ENCODE results near the gene HSPA6. TPM values are rescaled to one million over a fixed set of nuclear protein-coding genes. Genes with fewer than 3 reads are reported as not detected.
A peak's percentile ranks its signal among the peaks of the same experiment; 100 is the strongest.
"Not testable (repeated sequence)": the region's sequence is repeated elsewhere in the genome, so short reads cannot be mapped to it uniquely, and the experiment has no call there.

Gene HSPA6
- total and polyA plus RNA-seq, 4 donors, result 1.1 to 19.0 (median 5.2) TPM

GRCh38 chr1:161539731-161540569 is 15.6 kb downstream of the HSPA6 start:
- not testable (repeated sequence) for H3K4me1 ChIP-seq (ENCODE audit: control insufficient read depth in 1 of 2, insufficient read depth in 2 of 2, low read length in 2 of 2); H3K36me3 ChIP-seq (ENCODE audit: control insufficient read depth in 1 of 2, insufficient read depth in 2 of 2, low read length in 1 of 2); H3K27me3 ChIP-seq (ENCODE audit: control insufficient read depth in 1 of 2, insufficient read depth in 2 of 2, low read length in 1 of 2); H3K9me3 ChIP-seq (ENCODE audit: control insufficient read depth, low read length)
- DNase-seq (peak; percentile 81 to 91), ATAC-seq (ENCODE audit: low FRiP score) (peak; percentile 79)
- intact Hi-C loops (cut with DNase I), result loop anchor here in 1 of 2 donors (10.0 kb wide), 1 partner anchor 75 kb away; no protein-coding TSS in a partner anchor
- Histone ChIP-seq H3K27ac (ENCODE audit: low read depth in 1 of 2, low read length in 2 of 2) (peak overlapping the region in 1 of 2 donors; percentile 81), H3K4me3 (ENCODE audit: low read length in 2 of 2) (peak overlapping the region; percentile 61 to 93)
- 4% methylated on average over 41 of the region's 41 CpGs for WGBS, 2 donors

- H3K27me3 ChIP-seq (ENCODE audit: control insufficient read depth in 1 of 2, insufficient read depth in 2 of 2, low read length in 1 of 2); intact Hi-C loops (cut with DNase I); H3K4me1 ChIP-seq (ENCODE audit: control insufficient read depth in 1 of 2, insufficient read depth in 2 of 2, low read length in 2 of 2); H3K27ac ChIP-seq (ENCODE audit: low read depth in 1 of 2, low read length in 2 of 2); H3K36me3 ChIP-seq (ENCODE audit: control insufficient read depth in 1 of 2, insufficient read depth in 2 of 2, low read length in 1 of 2); DNase-seq; ATAC-seq (ENCODE audit: low FRiP score); H3K4me3 ChIP-seq (ENCODE audit: low read length in 2 of 2); H3K9me3 ChIP-seq (ENCODE audit: control insufficient read depth, low read length): not testable (repeated sequence)
- WGBS, 2 donors, result 61 to 63% methylated on average over 10 of the region's 10 CpGs
Measured at GRCh38 chr1:161540570-161540960, 16.2 kb downstream of the HSPA6 start.

GRCh38 chr1:161542091-161542559 is 17.8 kb downstream of the HSPA6 start:
- H3K36me3 ChIP-seq (ENCODE audit: control insufficient read depth in 1 of 2, insufficient read depth in 2 of 2, low read length in 1 of 2); H3K4me1 ChIP-seq (ENCODE audit: control insufficient read depth in 1 of 2, insufficient read depth in 2 of 2, low read length in 2 of 2); DNase-seq; H3K27me3 ChIP-seq (ENCODE audit: control insufficient read depth in 1 of 2, insufficient read depth in 2 of 2, low read length in 1 of 2); H3K4me3 ChIP-seq (ENCODE audit: low read length in 2 of 2); H3K9me3 ChIP-seq (ENCODE audit: control insufficient read depth, low read length); intact Hi-C loops (cut with DNase I); H3K27ac ChIP-seq (ENCODE audit: low read depth in 1 of 2, low read length in 2 of 2); ATAC-seq (ENCODE audit: low FRiP score): not testable (repeated sequence)
- whole genome bisulfite sequencing, 2 donors, result 83 to 84% methylated on average over 5 of the region's 5 CpGs

GRCh38 chr1:161543125-161543524 is 18.8 kb downstream of the HSPA6 start:
- H3K4me3 ChIP-seq (ENCODE audit: low read length in 2 of 2); intact Hi-C loops (cut with DNase I); H3K36me3 ChIP-seq (ENCODE audit: control insufficient read depth in 1 of 2, insufficient read depth in 2 of 2, low read length in 1 of 2); H3K27me3 ChIP-seq (ENCODE audit: control insufficient read depth in 1 of 2, insufficient read depth in 2 of 2, low read length in 1 of 2); H3K4me1 ChIP-seq (ENCODE audit: control insufficient read depth in 1 of 2, insufficient read depth in 2 of 2, low read length in 2 of 2); H3K9me3 ChIP-seq (ENCODE audit: control insufficient read depth, low read length); H3K27ac ChIP-seq (ENCODE audit: low read depth in 1 of 2, low read length in 2 of 2); DNase-seq; ATAC-seq (ENCODE audit: low FRiP score): not testable (repeated sequence)
- WGBS, 2 donors, result 82 to 86% methylated on average over 1 of the region's 1 CpG

GRCh38 chr1:161545005-161545731 is 20.8 kb downstream of the HSPA6 start:
- H3K27me3 ChIP-seq (ENCODE audit: control insufficient read depth in 1 of 2, insufficient read depth in 2 of 2, low read length in 1 of 2); ATAC-seq (ENCODE audit: low FRiP score); H3K4me3 ChIP-seq (ENCODE audit: low read length in 2 of 2); DNase-seq; H3K4me1 ChIP-seq (ENCODE audit: control insufficient read depth in 1 of 2, insufficient read depth in 2 of 2, low read length in 2 of 2); H3K9me3 ChIP-seq (ENCODE audit: control insufficient read depth, low read length); H3K36me3 ChIP-seq (ENCODE audit: control insufficient read depth in 1 of 2, insufficient read depth in 2 of 2, low read length in 1 of 2); intact Hi-C loops (cut with DNase I); H3K27ac ChIP-seq (ENCODE audit: low read depth in 1 of 2, low read length in 2 of 2): not testable (repeated sequence)
- WGBS, 2 donors, result 73 to 75% methylated on average over 10 of the region's 11 CpGs

- H3K27ac ChIP-seq (ENCODE audit: low read depth in 1 of 2, low read length in 2 of 2); ATAC-seq (ENCODE audit: low FRiP score); DNase-seq; H3K4me3 ChIP-seq (ENCODE audit: low read length in 2 of 2); H3K27me3 ChIP-seq (ENCODE audit: control insufficient read depth in 1 of 2, insufficient read depth in 2 of 2, low read length in 1 of 2); H3K4me1 ChIP-seq (ENCODE audit: control insufficient read depth in 1 of 2, insufficient read depth in 2 of 2, low read length in 2 of 2); H3K36me3 ChIP-seq (ENCODE audit: control insufficient read depth in 1 of 2, insufficient read depth in 2 of 2, low read length in 1 of 2); intact Hi-C loops (cut with DNase I); H3K9me3 ChIP-seq (ENCODE audit: control insufficient read depth, low read length): not testable (repeated sequence)
- 91 to 92% methylated on average over 7 to 8 of the region's 8 CpGs for WGBS, 2 donors
Measured at GRCh38 chr1:161547995-161548741, 23.8 kb downstream of the HSPA6 start.

GRCh38 chr1:161548749-161549406 is 24.5 kb downstream of the HSPA6 start:
- H3K27me3 ChIP-seq (ENCODE audit: control insufficient read depth in 1 of 2, insufficient read depth in 2 of 2, low read length in 1 of 2); DNase-seq; H3K4me1 ChIP-seq (ENCODE audit: control insufficient read depth in 1 of 2, insufficient read depth in 2 of 2, low read length in 2 of 2); H3K4me3 ChIP-seq (ENCODE audit: low read length in 2 of 2); H3K36me3 ChIP-seq (ENCODE audit: control insufficient read depth in 1 of 2, insufficient read depth in 2 of 2, low read length in 1 of 2); H3K9me3 ChIP-seq (ENCODE audit: control insufficient read depth, low read length); H3K27ac ChIP-seq (ENCODE audit: low read depth in 1 of 2, low read length in 2 of 2); intact Hi-C loops (cut with DNase I): not testable (repeated sequence)
- ATAC-seq (ENCODE audit: low FRiP score), result peak; percentile 41
- 80 to 83% methylated on average over 1 of the region's 2 CpGs for WGBS, 2 donors

GRCh38 chr1:161549652-161550051 is 25.3 kb downstream of the HSPA6 start, which contains the start of gene FCGR3A:
Gene FCGR3A, minus strand, starts transcription at chr1:161549818. Its CDS starts 82 bp downstream, at chr1:161549736.
- DNase-seq, result peak in 1 of 2 donors; percentile 47
- intact Hi-C loops (cut with DNase I), result no loop called here
- Histone ChIP-seq H3K4me1 (ENCODE audit: control insufficient read depth in 1 of 2, insufficient read depth in 2 of 2, low read length in 2 of 2) (no peaks in the 10 kb centered on the region), H3K27me3 (ENCODE audit: control insufficient read depth in 1 of 2, insufficient read depth in 2 of 2, low read length in 1 of 2) (no peaks in the 10 kb centered on the region), H3K27ac (ENCODE audit: low read depth in 1 of 2, low read length in 2 of 2) (no peak within 1 kb of the TSS), H3K4me3 (ENCODE audit: low read length in 2 of 2) (no peak within 1 kb of the TSS), H3K36me3 (ENCODE audit: control insufficient read depth in 1 of 2, insufficient read depth in 2 of 2, low read length in 1 of 2) (no peaks in the 10 kb centered on the region), H3K9me3 (ENCODE audit: control insufficient read depth, low read length) (no peaks in the 10 kb centered on the region)
- WGBS, 2 donors, result 81 to 93% methylated on average over 2 of the region's 2 CpGs
- ATAC-seq (ENCODE audit: low FRiP score), result no peak
